Epithelial cell of esophagus (primary cell): ENCODE data around the gene CHRM1.

Experiments
- DNase-seq: peaks from one replicate; pipeline ENCODE4 v3.0.0; 2010; ENCODE audit warnings: low read depth
- H3K4me3 ChIP-seq: 2 replicates; pipeline ENCODE4 v1.5.1; 2011; ENCODE audit warnings: mild to moderate bottlenecking, low read length, control low read depth
- TF ChIP-seq, protein P1 (sequence below): IDR thresholded peaks from 2 replicates; pipeline ENCODE4 v1.5.1; 2011; ENCODE audit warnings: low read depth, mild to moderate bottlenecking, low read length, control low read depth, inconsistent platforms; ENCODE audit not compliant: insufficient read depth; ENCODE audit errors: missing control alignments

The CHRM1 gene

DNA sequence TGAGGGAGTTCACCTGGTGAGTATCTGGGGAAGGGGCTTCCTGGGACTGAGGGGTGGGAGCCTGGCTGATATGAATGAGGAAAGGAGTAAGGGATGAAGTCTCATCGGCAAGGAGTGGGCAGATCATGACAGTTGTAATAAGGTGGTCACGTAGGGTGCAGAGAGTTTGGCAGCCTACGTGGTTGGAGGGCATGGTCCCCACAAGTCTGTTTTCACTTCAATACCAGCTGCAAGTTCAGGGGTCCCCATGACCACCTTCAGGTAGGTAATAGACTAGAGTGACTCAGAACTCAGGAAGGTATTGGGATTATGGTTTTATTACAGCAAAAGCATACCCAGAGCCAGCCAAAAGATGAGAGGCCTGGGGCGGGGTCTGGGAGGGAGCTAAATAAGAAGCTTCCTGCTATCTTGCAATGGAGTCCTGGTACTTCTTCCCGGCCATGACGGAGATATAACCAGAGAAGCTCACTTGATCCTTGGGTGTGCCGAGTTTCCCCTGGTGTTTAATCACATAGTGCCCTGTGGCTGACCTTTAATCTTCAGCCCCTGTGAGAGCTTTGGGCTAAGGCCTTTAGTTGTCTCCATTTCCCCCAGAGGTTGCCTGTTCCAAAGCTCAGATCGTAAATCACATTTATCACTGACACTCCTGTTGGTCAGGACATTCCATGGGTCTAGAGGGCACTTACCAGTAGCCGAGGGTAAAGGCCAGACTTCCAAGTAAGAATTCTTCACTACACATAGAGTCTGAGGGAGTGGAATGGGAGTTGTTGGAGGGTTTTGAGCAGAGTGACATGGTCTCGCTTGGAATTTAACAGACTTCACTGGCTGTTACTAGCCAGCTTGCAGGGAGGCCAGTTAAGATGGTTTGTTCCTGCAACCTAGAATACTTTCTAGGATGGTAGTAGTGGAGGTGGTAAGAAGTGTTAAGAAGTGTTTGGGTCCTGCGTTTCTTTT is 31.4 kb downstream of the CHRM1 start:
- DNase-seq = no peak
- TF ChIP-seq, protein P1, sequence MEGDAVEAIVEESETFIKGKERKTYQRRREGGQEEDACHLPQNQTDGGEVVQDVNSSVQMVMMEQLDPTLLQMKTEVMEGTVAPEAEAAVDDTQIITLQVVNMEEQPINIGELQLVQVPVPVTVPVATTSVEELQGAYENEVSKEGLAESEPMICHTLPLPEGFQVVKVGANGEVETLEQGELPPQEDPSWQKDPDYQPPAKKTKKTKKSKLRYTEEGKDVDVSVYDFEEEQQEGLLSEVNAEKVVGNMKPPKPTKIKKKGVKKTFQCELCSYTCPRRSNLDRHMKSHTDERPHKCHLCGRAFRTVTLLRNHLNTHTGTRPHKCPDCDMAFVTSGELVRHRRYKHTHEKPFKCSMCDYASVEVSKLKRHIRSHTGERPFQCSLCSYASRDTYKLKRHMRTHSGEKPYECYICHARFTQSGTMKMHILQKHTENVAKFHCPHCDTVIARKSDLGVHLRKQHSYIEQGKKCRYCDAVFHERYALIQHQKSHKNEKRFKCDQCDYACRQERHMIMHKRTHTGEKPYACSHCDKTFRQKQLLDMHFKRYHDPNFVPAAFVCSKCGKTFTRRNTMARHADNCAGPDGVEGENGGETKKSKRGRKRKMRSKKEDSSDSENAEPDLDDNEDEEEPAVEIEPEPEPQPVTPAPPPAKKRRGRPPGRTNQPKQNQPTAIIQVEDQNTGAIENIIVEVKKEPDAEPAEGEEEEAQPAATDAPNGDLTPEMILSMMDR = no peak
- no peak overlapping the region for H3K4me3 ChIP-seq

DNA sequence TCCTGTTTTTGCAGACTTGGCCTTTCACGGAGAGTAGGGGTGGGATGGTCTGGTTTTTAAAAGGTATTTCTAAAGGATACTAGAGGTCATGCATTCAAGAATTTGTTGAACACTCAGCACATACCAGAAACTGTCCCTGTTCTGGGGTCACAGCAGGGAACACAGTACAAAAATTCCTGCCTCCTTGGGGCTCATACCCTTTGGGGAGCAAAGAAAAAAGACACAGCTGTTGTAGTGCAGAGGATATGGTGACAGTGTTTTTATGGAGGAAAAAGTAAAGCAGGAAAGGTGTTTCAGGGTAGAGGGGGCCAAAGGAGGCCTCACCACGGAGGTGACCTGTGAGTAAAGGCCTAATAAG is 32.1 kb downstream of the CHRM1 start:
- H3K4me3 ChIP-seq = no peak overlapping the region
- no peak for DNase-seq
- TF ChIP-seq, protein P1 = no peak

- TF ChIP-seq, protein P1 = no peak
- DNase-seq = no peak
- no peak overlapping the region for H3K4me3 ChIP-seq
Observed at GRCh38 chr11:62888406-62888805, 32.8 kb downstream of the CHRM1 start.

DNA sequence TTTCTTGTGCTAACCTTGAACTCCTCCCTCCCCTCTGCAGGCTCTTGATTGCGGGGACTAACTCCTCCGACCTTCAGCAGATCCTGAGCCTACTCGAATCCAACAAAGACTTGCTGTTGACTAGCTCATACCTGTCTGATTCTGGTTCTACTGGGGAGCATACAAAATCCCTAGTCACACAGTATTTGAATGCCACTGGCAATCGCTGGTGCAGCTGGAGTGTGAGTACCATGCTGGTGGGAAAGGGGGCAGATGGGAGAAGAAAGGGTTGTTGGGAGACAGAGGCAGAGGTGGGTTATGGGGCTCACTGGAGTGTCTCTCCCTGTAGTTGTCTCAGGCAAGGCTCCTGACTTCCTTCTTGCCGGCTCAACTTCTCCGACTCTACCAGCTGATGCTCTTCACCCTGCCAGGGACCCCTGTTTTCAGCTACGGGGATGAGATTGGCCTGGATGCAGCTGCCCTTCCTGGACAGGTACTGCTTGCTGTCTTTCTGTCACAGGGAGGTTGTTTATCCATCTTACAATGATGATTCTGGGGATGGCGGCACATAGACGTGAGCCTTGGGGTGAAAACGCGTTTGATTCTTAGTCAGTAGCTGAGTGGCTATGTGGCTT is 35.9 kb downstream of the CHRM1 start:
- no peak for DNase-seq
- no peak overlapping the region for H3K4me3 ChIP-seq
- TF ChIP-seq, protein P1 = no peak

DNA sequence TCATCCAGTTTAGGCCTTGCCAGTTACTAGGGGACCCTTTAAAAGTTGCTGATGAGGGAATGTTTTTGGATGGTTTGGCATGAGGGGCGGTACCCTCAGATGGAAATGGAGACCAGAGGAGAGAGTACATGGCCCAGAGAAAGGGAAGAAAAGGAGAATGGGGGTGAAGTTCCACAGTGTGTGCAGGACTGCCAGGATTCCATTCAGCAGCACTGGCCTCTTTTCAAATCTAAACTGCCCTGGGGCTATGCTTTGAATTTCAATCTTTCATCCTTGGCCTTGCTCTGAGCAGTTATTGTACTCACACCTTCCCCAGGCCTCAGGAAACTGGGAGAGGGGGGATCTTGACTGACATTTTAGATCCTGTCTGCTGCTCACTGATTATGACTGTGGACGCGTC is 37.5 kb downstream of the CHRM1 start:
- TF ChIP-seq, protein P1 = no peak
- peak overlapping the region; percentile 88 for H3K4me3 ChIP-seq
- no peak for DNase-seq

GRCh38 chr11:62882788-62883501 is 38.2 kb downstream of the CHRM1 start:
- peak overlapping the region; percentile 88 for H3K4me3 ChIP-seq
- DNase-seq = no peak
- TF ChIP-seq, protein P1 = no peak
